Transverse colon (tissue), 4 donors: ENCODE results near the gene IYD. TPM values are rescaled to one million over a fixed set of nuclear protein-coding genes. Genes with fewer than 3 reads are reported as not detected.

Source experiments
- DNase-seq: peaks from one replicate; pipeline ENCODE4 v3.0.0-alpha.2; 2019
- H3K27ac ChIP-seq, 4 donors: fragments of 200-600 bp; sonication (generic); 2 replicates each; pipeline ENCODE4 v1.5.1; 2016 to 2018; ENCODE audit warnings: inconsistent platforms in 4 of 4
- H3K27me3 ChIP-seq: fragments of 200-600 bp; sonication (generic); 2 replicates; pipeline ENCODE4 v1.5.1; 2017; ENCODE audit warnings: inconsistent platforms
- H3K36me3 ChIP-seq, 4 donors: fragments of 200-600 bp; sonication (generic); 2 replicates each; pipeline ENCODE4 v1.5.1; 2017 to 2019; ENCODE audit warnings: inconsistent platforms in 4 of 4
- H3K4me1 ChIP-seq, 4 donors: fragments of 200-600 bp; sonication (generic); 2 replicates each; pipeline ENCODE4 v1.5.1; 2017 to 2020; ENCODE audit warnings: inconsistent platforms in 4 of 4
- H3K4me3 ChIP-seq, 4 donors: fragments of 200-600 bp; sonication (generic); 1 replicate in 1 of 4; 2 replicates in 3 of 4; pipeline versions ENCODE4 v1.5.1 to v1.6.1; 2017 to 2019; ENCODE audit warnings: inconsistent platforms in 4 of 4
- H3K9me3 ChIP-seq, 2 donors: fragments of 200-600 bp; sonication (generic); 2 replicates each; pipeline ENCODE4 v1.5.1; 2017 to 2019; ENCODE audit warnings: inconsistent platforms in 2 of 2
- EP300 ChIP-seq: sonication (generic); formaldehyde crosslinking; IDR thresholded peaks from one replicate; pipeline ENCODE4 v1.6.1; 2017; ENCODE audit warnings: antibody characterized with exemption, low read depth
- POLR2A ChIP-seq: fragments of 450-650 bp; IDR thresholded peaks from one replicate; pipeline ENCODE4 v1.6.1; 2016; ENCODE audit warnings: antibody characterized with exemption, mild to moderate bottlenecking, moderate library complexity
- POLR2AphosphoS5 ChIP-seq, 3 donors: sonication (generic); formaldehyde crosslinking; IDR thresholded peaks; one replicate each; pipeline ENCODE4 v1.6.1; 2016; ENCODE audit warnings: antibody characterized with exemption in 3 of 3
- WGBS, 2 donors: methylation state at CpG; one replicate each; pipeline ENCODE4 v1.1.5; 2018; ENCODE audit warnings: low coverage in 1 of 2; 5-methylcytosine and 5-hydroxymethylcytosine counted together
- in situ Hi-C, 4 donors: fragments of 200-750 bp; cut with MboI; loops; one replicate each; pipeline versions ENCODE4 v1.15.0 to v1.15.1; 2017; ENCODE audit warnings: low sequenced_read_pairs in 3 of 4, low pct_ligation_motif_present in 1 of 4, low pct_unique_long_range_greater_than_20kb in 1 of 4
- intact Hi-C: fragments of 100-400 bp; cut with DNase I; formaldehyde crosslinking; loops from one replicate; pipeline ENCODE4 v1.15.1; 2023; ENCODE audit warnings: low total_unique reads
- total RNA-seq, 4 donors: library from RNA; depleted of rRNA; stranded (reverse); fragments of >200 nt; gene quantifications; one replicate each; pipeline ENCODE4 v1.1.0, GENCODE V29; 2016
- TF ChIP-seq, protein P1 (sequence below), 5 experiments: fragments of 200-600 bp in 3 of 5; fragments of 450-650 bp in 2 of 5; sonication (generic) in 3 of 5; IDR thresholded peaks; 1 replicate in 2 of 5; 2 replicates in 3 of 5; pipeline ENCODE4 v1.5.1; 2016 to 2017; ENCODE audit warnings: antibody characterized with exemption in 5 of 5, inconsistent platforms in 3 of 5, mild to moderate bottlenecking in 2 of 5, moderate library complexity in 1 of 5

IYD gene
- total RNA-seq, 4 donors from 2014 or later: 8.4 to 16.7 (median 12.3) TPM

DNA sequence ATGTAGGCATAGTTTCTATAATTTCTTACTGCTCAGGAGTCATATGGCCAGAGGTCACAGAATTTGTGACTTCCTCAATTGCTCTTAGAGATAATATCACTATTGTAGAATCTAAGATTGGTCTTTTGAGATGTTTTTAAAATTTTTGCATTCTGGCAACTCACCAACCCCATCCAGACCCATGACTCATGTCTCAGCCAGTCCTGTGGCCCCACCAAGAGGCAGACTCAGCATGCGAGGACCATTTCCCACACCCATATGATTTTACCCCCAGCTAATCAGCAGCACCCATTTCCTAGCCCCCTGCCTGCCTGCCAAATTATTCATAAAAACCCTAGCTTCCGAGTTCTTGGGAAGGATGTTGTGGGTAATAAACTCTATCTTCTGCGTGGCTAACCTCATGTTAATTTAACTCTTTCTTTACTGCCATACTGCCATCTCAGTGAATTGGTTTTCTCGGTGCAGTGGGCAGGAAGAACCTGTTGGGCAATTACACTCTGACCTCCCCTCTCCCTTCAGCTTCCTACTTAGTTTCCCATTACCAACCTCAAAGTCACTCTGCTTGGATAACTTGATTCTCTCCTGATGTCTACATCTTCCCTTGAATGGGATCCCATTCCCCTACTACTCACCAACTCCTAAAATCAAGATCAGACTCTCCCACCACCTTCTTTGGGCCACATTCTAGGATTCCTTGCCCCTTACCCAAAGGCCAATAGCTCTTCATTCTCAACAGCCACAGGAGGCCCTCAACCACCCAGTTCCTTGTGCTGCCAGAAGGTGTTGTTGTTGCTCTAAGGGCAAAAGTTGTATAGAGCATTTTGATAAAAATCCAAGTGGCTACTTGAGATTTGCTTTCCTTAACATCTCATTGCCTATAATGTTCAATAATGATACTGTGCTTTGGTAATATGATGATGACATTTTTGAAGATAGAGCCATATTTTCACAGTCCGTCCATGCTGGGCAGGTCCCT, 16.2 kb upstream of the IYD start:
- intact Hi-C loops (no loop called here), in situ Hi-C loops (no loop called here)
- Histone ChIP-seq H3K27me3 (no peaks in the 10 kb centered on the region), H3K4me3 (no peak overlapping the region), H3K36me3 (no peaks in the 10 kb centered on the region), H3K9me3 (no peaks in the 10 kb centered on the region), H3K4me1 (no peaks in the 10 kb centered on the region), H3K27ac (no peak overlapping the region)
- 69 to 71% methylated on average over 4 to 5 of the region's 5 CpGs for WGBS, 2 donors
- DNase-seq: no peak
- TF ChIP-seq POLR2A (no peak), POLR2AphosphoS5 (IDR thresholded peaks at IDR 0.05) (no peak), EP300 (no peak)
- TF ChIP-seq, protein P1, sequence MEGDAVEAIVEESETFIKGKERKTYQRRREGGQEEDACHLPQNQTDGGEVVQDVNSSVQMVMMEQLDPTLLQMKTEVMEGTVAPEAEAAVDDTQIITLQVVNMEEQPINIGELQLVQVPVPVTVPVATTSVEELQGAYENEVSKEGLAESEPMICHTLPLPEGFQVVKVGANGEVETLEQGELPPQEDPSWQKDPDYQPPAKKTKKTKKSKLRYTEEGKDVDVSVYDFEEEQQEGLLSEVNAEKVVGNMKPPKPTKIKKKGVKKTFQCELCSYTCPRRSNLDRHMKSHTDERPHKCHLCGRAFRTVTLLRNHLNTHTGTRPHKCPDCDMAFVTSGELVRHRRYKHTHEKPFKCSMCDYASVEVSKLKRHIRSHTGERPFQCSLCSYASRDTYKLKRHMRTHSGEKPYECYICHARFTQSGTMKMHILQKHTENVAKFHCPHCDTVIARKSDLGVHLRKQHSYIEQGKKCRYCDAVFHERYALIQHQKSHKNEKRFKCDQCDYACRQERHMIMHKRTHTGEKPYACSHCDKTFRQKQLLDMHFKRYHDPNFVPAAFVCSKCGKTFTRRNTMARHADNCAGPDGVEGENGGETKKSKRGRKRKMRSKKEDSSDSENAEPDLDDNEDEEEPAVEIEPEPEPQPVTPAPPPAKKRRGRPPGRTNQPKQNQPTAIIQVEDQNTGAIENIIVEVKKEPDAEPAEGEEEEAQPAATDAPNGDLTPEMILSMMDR (IDR thresholded peaks at IDR 0.05): no peak

DNA sequence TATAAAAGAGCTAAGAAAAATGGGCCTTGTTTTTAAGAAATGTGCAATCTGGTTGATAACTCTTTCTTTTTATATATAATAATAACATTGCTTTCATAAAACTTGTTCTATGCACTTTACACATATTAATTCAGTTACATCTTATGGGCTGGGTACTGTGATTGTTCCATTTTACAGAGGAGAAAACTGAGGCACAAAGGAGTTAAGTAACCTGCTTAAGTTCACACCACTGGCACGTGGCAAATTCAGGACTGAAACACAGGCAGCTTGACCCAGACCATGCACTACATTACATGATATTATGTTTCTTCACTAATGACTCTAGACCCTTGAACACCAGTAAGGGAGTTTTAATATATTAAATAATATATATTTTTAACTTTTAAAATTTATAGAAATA, 15.4 kb upstream of the IYD start:
- intact Hi-C loops: no loop called here
- DNase-seq: no peak
- no peaks in the 10 kb centered on the region for H3K36me3 ChIP-seq
- 64 to 88% methylated on average over 1 of the region's 1 CpG for WGBS, 2 donors
- no peak overlapping the region for H3K4me3 ChIP-seq
- no peaks in the 10 kb centered on the region for H3K4me1 ChIP-seq
- no peak for TF ChIP-seq POLR2AphosphoS5 (IDR thresholded peaks at IDR 0.05)
- no peak for TF ChIP-seq POLR2A
- TF ChIP-seq EP300: no peak
- TF ChIP-seq, protein P1 (IDR thresholded peaks at IDR 0.05): no peak
- in situ Hi-C loops: no loop called here
- H3K27me3 ChIP-seq: no peaks in the 10 kb centered on the region
- H3K27ac ChIP-seq: no peak overlapping the region
- H3K9me3 ChIP-seq: no peaks in the 10 kb centered on the region

DNA sequence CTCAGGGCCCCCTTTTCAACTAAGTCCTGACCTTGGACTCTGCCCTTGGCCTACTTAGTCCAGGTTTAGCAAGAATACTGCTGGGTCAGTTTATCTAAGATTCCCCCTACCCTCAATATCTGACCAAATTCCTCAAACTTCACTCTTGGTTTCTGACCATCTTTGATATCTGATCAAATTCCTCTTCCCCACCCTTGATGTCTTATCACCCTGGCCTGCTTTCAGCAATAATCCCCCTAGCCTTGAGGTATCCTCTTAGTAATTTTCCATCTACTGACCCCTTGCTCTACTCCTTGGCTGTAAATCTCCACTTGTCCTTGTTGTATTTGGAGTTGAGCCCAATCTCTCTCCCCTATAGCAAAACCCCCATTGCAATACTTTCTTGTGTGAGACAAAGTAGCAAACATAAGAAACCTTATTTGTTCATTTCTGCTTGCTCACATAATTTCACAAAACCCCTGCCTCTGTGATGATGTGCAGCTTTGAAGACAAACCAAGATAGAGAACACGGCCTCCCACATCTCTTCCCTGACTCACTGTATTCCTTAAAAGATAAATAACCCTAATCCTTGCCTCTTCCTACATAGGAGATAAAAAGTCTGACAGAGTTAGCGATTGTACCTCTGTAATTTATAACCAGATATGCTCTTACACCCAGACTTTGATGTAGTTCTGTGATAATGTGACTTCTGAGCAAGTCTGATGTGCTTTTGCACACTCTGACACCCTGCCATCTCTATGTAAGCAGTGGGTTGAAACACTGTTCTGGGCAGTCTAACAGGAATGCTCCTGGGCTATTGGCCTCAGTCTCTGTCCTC, 13.8 kb upstream of the IYD start:
- WGBS, 2 donors: 64 to 67% methylated on average over 2 of the region's 2 CpGs
- no peaks in the 10 kb centered on the region for H3K27me3 ChIP-seq
- no peaks in the 10 kb centered on the region for H3K36me3 ChIP-seq
- H3K9me3 ChIP-seq: no peaks in the 10 kb centered on the region
- no peaks in the 10 kb centered on the region for H3K4me1 ChIP-seq
- no peak for DNase-seq
- H3K27ac ChIP-seq: no peak overlapping the region
- intact Hi-C loops: no loop called here
- H3K4me3 ChIP-seq: no peak overlapping the region
- TF ChIP-seq, protein P1 (IDR thresholded peaks at IDR 0.05): no peak
- no peak for TF ChIP-seq POLR2A
- TF ChIP-seq EP300: no peak
- TF ChIP-seq POLR2AphosphoS5 (IDR thresholded peaks at IDR 0.05): no peak
- in situ Hi-C loops: no loop called here

DNA sequence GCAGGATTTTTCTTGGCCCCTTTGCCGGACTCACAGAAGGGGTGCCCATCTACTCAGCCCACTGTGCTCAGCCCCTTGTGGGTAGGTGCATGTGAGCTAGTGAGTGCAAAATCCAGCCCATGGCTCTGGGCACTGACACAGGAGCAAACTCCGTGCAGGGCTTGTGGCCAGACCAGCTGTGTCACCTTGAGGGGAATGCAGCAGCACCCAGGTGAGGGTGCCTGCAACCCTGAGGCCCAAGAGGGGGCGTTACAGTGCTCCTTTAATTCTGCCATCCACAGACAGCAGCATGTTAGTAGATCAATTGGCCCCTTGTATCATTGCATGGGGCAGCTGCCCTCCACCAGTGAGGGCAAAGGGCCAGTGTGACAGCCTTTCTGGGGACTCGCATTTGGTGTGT, 12.9 kb upstream of the IYD start:
- in situ Hi-C loops (no loop called here), intact Hi-C loops (no loop called here)
- Histone ChIP-seq H3K27me3 (no peaks in the 10 kb centered on the region), H3K36me3 (no peaks in the 10 kb centered on the region), H3K27ac (no peak overlapping the region), H3K4me1 (no peaks in the 10 kb centered on the region), H3K4me3 (no peak overlapping the region), H3K9me3 (no peaks in the 10 kb centered on the region)
- no peak for TF ChIP-seq POLR2AphosphoS5 (IDR thresholded peaks at IDR 0.05)
- no peak for TF ChIP-seq EP300
- TF ChIP-seq POLR2A: no peak
- TF ChIP-seq, protein P1 (IDR thresholded peaks at IDR 0.05): no peak
- DNase-seq: no peak
- 84 to 100% methylated on average over 1 to 4 of the region's 4 CpGs for WGBS, 2 donors
